ENCODE data around the gene USP40. TPM values are rescaled to one million over a fixed set of nuclear protein-coding genes. Genes with fewer than 3 reads are reported as not detected.

The USP40 gene
- polyA plus RNA-seq, 3 donors: 4.0 to 13.5 (median 5.1) TPM

DNA sequence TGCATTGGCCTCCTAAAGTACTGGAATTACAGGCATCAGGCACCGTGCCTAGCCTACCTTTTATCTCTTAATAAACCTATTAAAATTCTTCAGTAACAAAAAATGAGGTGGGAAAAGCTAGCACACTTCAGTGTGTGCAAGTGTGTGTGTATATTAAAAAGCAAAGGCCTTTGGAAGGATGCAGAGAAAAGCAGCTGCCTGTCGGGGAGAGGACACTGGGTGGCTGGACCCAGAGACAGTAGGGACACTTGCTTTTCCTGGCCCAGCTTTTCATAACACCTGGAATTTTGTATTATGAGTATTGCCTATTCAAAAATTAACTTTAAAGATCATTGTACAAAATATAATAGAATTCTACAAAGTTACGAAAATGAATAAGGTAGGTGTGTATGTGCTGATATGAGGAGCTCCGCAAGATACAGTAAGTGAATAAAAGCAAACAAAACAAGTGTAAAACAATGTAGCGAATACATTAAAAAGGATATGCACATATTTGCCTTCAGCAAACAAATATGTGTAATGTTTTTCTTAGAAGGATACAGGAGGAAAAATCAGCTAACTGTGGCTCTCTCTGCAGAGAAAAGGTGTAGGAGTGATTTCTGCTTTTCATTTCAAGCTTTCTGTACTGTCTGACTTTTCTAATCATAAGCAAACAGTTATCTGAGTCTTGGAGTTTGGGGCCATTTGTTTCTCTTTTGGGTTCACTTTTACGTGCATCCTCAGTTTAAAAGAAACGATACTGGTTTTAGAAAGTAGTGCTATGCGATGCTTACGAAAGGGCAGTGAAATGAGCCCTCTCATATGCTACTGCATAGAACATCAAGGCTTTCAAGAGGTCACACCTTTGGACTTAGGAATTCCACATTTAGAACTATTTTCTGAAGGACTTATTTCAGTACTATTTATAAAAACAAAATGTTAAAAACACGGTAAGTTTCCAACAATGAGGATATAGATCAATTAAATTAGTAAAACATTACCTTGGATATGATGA, 70.8 kb downstream of the USP40 start:
- Histone ChIP-seq H2AFZ (ENCODE audit: insufficient read depth, low read depth, low read length, poor library complexity, severe bottlenecking) (no peak overlapping the region), H3K4me3 (replicated peaks in 1 of 3; ENCODE audit: low read depth in 2 of 3, low read length in 3 of 3) (no peak overlapping the region), H3K36me3 (replicated peaks in 1 of 2; ENCODE audit: control insufficient read depth in 1 of 2, insufficient read depth in 2 of 2, low read length in 2 of 2) (peaks cover 21 to 61% of the 10 kb centered on the region in 2 donors), H3K27me3 (ENCODE audit: control insufficient read depth in 2 of 2, insufficient read depth in 2 of 2, low read length in 2 of 2) (no peaks in the 10 kb centered on the region), H3K79me2 (ENCODE audit: insufficient read depth, low read length) (no peaks in the 10 kb centered on the region), H3K4me2 (replicated peaks; ENCODE audit: extremely low read depth, low read length, poor library complexity, severe bottlenecking) (no peak overlapping the region), H3K9me3 (replicated peaks in 1 of 2; ENCODE audit: control insufficient read depth in 1 of 2, insufficient read depth in 1 of 2, low read length in 2 of 2) (no peaks in the 10 kb centered on the region), H3K27ac (ENCODE audit: low read depth in 1 of 2, low read length in 2 of 2) (no peak overlapping the region), H3K4me1 (ENCODE audit: control insufficient read depth in 1 of 2, insufficient read depth in 2 of 2, low read length in 2 of 2) (no peaks in the 10 kb centered on the region), H3K9ac (ENCODE audit: insufficient read depth, low read length, poor library complexity, severe bottlenecking) (no peak overlapping the region), H4K20me1 (ENCODE audit: insufficient read depth, low read length) (no peaks in the 10 kb centered on the region)
- peaks cover 43 to 47% of the 10 kb centered on the region in 2 donors for H3K36me3 Mint-ChIP-seq
- H3K4me3 Mint-ChIP-seq: no peak overlapping the region
- WGBS (ENCODE audit: insufficient coverage): 100% methylated on average over 2 of the region's 10 CpGs
- no peak for DNase-seq
- peaks cover 5% of the 10 kb centered on the region for H3K4me1 Mint-ChIP-seq
- H3K27me3 Mint-ChIP-seq (ENCODE audit: low read depth in 3 of 3): no peaks in the 10 kb centered on the region
- intact Hi-C loops (cut with micrococcal nuclease): no loop called here
- no peak overlapping the region for H3K27ac Mint-ChIP-seq
- TF ChIP-seq, protein P1, sequence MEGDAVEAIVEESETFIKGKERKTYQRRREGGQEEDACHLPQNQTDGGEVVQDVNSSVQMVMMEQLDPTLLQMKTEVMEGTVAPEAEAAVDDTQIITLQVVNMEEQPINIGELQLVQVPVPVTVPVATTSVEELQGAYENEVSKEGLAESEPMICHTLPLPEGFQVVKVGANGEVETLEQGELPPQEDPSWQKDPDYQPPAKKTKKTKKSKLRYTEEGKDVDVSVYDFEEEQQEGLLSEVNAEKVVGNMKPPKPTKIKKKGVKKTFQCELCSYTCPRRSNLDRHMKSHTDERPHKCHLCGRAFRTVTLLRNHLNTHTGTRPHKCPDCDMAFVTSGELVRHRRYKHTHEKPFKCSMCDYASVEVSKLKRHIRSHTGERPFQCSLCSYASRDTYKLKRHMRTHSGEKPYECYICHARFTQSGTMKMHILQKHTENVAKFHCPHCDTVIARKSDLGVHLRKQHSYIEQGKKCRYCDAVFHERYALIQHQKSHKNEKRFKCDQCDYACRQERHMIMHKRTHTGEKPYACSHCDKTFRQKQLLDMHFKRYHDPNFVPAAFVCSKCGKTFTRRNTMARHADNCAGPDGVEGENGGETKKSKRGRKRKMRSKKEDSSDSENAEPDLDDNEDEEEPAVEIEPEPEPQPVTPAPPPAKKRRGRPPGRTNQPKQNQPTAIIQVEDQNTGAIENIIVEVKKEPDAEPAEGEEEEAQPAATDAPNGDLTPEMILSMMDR (IDR thresholded peaks at IDR 0.05): no peak
- H3K9me3 Mint-ChIP-seq: no peaks in the 10 kb centered on the region

DNA sequence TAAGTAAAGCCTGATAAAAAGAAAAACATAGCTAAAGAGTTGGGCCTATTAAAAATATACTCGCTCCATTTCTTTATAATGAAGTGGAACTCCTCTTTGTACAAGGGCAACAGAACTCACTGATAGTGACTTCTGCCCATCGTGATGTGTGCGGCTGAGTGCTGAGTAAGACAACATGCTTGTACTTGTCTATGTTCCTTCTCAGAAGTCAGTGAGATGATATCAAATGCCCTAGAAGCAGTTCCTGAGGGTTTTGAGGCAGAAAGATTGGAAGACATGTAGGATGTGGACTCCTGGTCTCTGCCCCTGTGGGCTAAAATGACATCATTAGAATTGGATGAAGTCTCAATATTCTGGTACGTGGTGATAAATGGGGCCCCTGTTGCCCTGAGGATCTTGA, 73.8 kb downstream of the USP40 start:
- Mint-ChIP-seq H3K27me3 (ENCODE audit: low read depth in 3 of 3) (no peaks in the 10 kb centered on the region), H3K36me3 (peaks cover 50 to 56% of the 10 kb centered on the region in 2 donors)
- intact Hi-C loops (cut with micrococcal nuclease): no loop called here

More for the DNA sequence above, 73.8 kb downstream of the USP40 start:
- Histone ChIP-seq H3K4me3 (replicated peaks in 1 of 3; ENCODE audit: low read depth in 2 of 3, low read length in 3 of 3) (no peak overlapping the region), H3K27me3 (ENCODE audit: control insufficient read depth in 2 of 2, insufficient read depth in 2 of 2, low read length in 2 of 2) (no peaks in the 10 kb centered on the region), H3K9me3 (replicated peaks in 1 of 2; ENCODE audit: control insufficient read depth in 1 of 2, insufficient read depth in 1 of 2, low read length in 2 of 2) (no peaks in the 10 kb centered on the region), H3K4me2 (replicated peaks; ENCODE audit: extremely low read depth, low read length, poor library complexity, severe bottlenecking) (no peak overlapping the region), H2AFZ (ENCODE audit: insufficient read depth, low read depth, low read length, poor library complexity, severe bottlenecking) (no peak overlapping the region), H3K4me1 (ENCODE audit: control insufficient read depth in 1 of 2, insufficient read depth in 2 of 2, low read length in 2 of 2) (no peaks in the 10 kb centered on the region), H3K9ac (ENCODE audit: insufficient read depth, low read length, poor library complexity, severe bottlenecking) (no peak overlapping the region), H3K27ac (ENCODE audit: low read depth in 1 of 2, low read length in 2 of 2) (no peak overlapping the region), H3K36me3 (replicated peaks in 1 of 2; ENCODE audit: control insufficient read depth in 1 of 2, insufficient read depth in 2 of 2, low read length in 2 of 2) (peaks cover 29 to 73% of the 10 kb centered on the region in 2 donors), H4K20me1 (ENCODE audit: insufficient read depth, low read length) (no peaks in the 10 kb centered on the region), H3K79me2 (ENCODE audit: insufficient read depth, low read length) (no peaks in the 10 kb centered on the region)
- Mint-ChIP-seq H3K27ac (no peak overlapping the region), H3K9me3 (no peaks in the 10 kb centered on the region), H3K4me1 (no peaks in the 10 kb centered on the region), H3K4me3 (no peak overlapping the region)
- no peak for DNase-seq
- WGBS (ENCODE audit: insufficient coverage): 94% methylated on average over 2 of the region's 4 CpGs
- TF ChIP-seq, protein P1 (IDR thresholded peaks at IDR 0.05): no peak
